ENCODE measurements around the gene GLIPR2.
"Not testable (repeated sequence)": the region's sequence is repeated elsewhere in the genome, so short reads cannot be mapped to it uniquely, and the experiment has no call there.

The GLIPR2 gene, protein sequence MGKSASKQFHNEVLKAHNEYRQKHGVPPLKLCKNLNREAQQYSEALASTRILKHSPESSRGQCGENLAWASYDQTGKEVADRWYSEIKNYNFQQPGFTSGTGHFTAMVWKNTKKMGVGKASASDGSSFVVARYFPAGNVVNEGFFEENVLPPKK

DNA sequence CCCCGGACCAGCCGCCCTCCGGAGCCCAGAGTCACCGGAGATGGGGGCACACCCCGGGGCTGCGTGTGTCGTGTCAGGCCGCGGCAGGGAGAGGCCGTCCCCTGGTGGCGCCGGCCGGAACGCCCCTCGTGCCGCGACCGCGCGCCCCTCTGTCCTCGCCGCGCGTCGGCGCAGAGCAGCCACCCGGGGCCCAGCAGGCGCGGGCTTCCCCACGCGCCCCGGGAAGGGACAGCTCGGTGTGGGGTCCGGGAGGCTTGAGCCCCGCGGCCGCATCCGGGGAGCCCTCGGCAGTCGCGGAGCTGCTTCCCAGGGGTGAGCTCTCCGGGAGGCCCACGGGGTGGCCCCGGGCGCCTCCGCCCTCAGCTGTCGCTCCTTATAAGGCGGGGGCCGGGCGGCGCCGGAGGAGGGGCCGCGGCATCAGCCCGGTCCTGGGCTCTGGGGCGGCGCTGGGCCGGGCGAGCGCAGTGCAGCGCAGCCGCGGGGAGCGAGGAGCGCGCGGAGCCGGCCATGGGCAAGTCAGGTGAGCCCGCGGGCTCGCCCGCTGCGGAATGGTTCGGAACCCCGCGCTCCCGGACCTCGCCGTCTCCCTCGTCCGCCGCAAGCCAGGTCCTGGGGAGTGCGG lies at the start of gene GLIPR2:
GLIPR2 (plus strand) TSS at position 462 of the 622 bp plus-strand sequence; CDS start at position 508, 46 bp downstream.
- DNase-seq, result peak; percentile 73

- not testable (repeated sequence) for DNase-seq
These were observed 49.5 kb upstream of the GLIPR2 start for GRCh38 chr9:36087054-36087453.

GRCh38 chr9:36088020-36088419 lies 48.5 kb upstream of the GLIPR2 start:
- DNase-seq, result no peak

DNA sequence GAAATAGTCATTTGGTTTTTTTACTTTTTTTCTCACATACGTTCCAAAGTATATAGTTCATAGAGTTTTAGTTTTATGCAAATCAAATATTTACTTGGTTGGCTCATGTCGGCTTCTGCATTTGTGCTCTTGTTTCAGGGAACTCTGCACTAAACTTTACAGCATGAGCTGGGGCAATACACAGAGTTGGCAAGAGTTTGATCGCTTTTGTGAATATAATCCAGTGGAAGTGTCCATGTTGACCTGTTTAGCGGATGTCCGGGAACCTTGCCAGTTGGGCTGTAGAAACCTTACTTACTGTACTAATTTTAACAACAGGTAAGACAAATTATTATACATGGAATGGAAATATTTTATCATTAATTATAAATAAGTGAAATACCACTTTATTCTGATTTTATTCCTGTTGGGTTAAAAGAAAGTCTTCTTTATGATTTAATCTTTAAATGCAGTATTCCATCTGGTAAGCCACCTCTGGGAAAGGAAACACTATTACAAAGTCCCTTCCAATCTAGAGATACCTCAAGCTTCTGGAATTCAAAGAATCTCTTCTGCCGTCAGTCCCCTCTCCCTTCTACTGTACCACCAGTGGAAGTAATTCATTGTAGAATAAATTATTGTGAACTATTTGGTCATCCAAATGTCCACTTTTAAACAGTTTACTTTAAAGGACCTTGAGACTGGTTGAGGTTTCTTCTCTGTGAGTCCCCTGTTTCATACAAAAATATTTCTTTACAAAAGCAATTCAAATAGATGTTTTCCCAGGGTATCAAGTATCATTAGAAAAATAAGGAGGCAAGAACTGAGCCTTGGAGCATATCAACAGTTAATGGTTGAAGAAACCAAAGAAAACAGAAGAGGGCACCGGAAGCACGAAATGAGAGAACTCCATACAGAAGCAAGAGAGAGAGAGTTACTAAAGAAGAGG lies 45.2 kb upstream of the GLIPR2 start:
- no peak for DNase-seq

DNA sequence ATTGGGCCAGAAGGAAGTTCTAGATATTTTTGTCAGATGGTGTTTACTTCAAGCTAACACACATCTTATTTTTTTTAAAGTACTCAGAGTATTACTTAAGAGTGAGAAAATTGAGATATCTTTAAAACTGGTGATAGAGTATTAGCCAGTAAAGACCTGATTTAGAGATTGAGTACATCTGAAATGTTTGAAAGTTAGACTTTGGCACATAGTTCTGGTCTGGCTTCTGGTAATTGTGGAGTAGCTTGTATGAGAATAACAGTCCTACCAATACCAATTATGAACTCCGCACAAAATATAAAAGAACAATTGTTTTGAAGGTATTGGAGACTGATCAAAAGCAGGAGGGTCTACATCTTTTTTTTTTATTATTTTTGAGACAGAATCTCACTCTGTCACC lies 44.5 kb upstream of the GLIPR2 start:
- DNase-seq, result no peak

DNA sequence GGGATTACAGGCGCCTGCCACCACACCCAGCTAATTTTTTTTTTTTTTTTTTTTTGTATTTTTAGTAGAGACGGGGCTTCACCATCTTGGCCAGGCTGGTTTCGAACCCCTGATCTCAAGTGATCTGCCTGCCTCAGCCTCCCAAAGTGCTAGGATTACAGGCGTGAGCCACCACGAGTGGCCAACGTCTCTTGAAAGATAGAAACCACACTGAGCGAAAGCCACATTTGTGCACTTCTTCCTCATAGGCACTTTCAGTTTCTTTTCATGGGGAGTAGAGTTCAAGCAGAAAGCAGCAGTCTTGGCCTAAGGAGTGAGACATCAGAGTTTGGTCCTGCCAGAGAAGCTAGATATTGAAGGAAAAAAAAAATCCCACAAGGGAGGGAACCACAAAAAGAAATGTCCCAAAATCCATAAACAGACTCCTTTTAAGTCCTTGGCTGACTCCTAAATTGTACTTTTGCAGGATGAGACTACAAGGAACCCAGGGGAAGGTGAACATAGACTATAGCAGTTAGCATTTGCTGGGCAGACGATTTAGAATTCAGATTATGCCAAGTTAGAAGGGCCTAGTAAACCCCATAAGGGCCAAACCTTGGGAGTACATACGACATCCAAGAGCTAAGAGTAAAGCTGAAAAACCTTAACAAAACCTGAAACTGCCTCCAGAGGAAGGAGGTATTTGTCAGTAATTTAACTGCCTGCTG lies 43.9 kb upstream of the GLIPR2 start:
- DNase-seq, result peak; percentile 16

- DNase-seq, result no peak
These were observed 43.1 kb upstream of the GLIPR2 start for GRCh38 chr9:36093384-36093783.

DNA sequence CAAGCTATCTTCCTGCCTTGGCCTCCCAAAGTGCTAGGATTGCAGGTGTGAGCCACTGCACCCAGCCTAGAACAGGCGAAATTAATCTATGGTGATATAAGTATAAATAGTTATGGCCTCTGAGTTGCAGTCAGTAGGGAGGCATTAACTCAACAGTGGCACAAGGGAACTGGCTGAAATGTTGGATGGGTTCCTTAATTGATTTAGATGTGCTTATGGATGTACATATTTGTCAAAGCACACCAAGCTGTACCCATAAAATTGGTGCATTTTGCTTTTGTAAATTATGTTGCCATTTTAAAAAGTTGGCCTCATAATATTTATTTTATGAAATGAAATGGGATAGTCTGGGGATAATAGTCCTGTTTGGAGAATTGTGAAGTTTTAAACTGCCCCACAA lies 36.8 kb upstream of the GLIPR2 start:
- DNase-seq, result no peak

DNA sequence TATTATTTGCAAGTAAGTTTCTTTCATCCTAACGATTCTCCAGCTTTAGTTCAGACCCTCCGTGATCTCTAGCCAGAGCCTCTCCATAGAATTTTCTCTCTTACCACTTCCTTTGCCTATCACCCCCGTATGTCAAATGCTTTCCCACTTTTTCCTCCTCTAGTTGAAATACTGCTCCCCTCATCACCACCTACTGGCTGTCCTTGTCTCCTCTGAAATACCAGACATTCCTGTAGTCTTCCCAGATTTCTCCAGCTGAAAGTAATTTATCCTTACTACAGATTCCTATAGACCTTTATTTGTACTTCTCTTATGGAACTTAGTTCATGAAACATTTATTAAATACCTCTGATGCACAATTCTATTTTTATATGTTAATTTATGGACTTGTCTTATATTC lies 36.0 kb upstream of the GLIPR2 start:
- no peak for DNase-seq

- no peak for DNase-seq
These were observed 34.4 kb upstream of the GLIPR2 start for GRCh38 chr9:36101916-36102741.

- DNase-seq, result peak; percentile 90
These were observed 33.6 kb upstream of the GLIPR2 start for GRCh38 chr9:36102742-36103495.

DNA sequence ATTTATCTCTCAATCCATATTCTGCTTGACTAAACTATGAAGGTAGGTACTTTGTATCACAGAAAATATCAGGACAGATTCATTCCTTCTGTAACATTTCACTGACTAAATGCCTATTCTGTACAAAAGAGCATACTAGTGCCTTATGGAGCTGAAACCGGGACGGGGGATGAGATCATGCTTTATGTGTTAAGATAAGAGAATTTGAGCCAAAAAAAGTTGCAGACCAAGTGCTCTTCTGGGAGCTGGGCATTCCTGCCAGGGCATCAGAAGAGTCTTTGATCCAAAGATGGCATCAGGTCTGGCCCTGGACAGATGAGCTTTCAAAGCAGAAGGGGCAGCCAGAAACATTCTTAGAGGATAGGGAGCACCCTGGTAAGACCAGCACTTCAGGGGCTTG lies 27.5 kb upstream of the GLIPR2 start:
- DNase-seq, result no peak

- no peak for DNase-seq
These were observed 26.1 kb upstream of the GLIPR2 start for GRCh38 chr9:36110434-36110833.

GRCh38 chr9:36112516-36112915 lies 24.0 kb upstream of the GLIPR2 start:
- DNase-seq, result no peak

DNA sequence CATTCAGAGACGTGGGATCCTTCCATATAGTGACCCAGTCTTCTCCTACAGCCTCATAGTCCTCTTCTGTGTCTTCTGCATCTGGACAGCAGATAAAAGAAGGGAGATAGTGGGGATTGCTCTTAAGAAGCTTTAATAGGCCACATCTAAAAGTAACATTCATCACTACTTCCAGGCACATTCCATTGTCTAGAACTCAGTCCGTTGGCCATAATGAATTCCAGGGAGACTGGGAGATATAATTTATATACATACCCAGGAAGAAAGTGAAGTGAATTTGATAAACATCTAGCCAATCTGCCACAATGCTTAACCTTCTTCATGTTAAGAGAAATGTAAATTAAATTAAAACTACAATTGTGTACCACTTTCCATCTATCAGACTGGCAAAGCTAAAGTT lies 22.5 kb upstream of the GLIPR2 start:
- DNase-seq, result no peak

GRCh38 chr9:36116593-36116992 lies 19.9 kb upstream of the GLIPR2 start:
- DNase-seq, result no peak

DNA sequence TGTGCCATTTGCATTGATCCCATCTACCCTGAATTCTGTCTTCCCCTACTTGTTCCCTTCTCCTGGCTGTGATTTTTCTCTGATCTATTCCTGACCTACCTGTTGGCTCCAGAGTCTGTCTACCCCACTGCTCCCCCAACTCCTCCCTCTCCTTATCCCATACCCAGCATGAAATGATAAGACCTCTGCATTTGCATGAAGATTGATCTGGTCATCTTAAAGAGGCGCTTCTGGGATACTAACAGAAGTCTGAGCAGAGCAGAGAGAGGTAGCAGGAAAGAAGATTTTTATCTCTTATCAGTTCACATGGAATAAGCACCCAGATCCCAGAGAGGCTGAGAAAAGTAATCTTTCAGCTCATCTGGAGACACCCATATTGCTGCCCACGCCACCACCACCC lies 18.3 kb upstream of the GLIPR2 start:
- no peak for DNase-seq

DNA sequence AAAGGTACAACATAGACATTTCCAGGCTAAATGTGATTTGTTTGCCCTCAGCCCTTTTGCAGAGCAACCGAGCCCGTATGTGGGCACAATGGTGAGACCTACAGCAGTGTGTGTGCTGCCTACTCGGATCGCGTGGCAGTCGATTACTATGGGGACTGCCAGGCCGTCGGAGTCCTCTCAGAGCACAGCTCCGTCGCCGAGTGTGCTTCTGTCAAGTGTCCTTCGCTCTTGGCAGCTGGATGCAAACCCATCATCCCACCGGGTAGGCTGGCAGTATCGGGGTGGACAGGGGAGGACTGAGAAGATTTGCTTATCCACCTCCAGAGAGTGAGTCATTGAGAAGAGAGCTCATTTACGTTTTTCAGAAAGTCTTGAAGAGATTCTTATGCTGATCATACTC lies 17.8 kb upstream of the GLIPR2 start:
- no peak for DNase-seq

DNA sequence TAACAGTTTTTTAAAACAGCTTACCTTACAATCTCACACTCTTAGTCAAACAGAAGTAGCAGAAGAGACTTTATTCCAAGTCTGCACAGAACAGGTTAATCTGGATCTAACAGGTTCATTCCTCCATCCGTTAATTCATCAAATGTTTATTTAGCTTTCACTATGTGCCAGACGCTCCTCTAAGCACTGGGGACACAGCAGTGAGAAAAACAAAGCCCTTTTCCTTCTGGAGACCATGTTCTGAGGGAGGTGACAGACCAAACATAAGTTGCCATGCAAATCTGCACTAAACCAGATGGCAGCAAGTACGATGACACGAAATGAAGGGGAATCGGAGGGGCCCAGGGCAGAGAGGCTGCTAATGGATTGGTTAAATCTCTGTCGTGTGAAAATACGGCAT lies 17.1 kb upstream of the GLIPR2 start:
- DNase-seq, result no peak

GRCh38 chr9:36120705-36121104 lies 15.8 kb upstream of the GLIPR2 start:
- no peak for DNase-seq

GRCh38 chr9:36121971-36122370 lies 14.6 kb upstream of the GLIPR2 start:
- no peak for DNase-seq

DNA sequence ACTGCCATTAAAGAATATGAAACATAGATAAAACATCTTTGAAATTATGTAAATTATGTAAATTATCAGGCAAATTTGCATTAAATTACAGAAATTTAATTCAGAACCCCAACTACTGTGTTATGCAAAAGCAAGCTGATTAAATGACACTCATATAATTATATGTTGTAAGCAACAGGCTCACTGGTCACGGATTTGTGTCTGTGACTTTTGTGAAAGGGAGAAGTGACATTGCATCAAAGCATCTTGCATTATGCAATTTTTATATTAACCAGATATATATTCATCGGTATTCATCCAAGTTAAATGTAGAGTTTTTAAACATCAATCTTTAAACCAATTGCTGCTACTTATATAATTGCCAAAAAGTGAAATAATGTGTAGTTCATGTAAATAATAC lies 13.0 kb upstream of the GLIPR2 start:
- DNase-seq, result no peak
